Stimulated activated CD8-positive, alpha-beta memory T cell treated with anti-CD3 and anti-CD28 coated beads, Interleukin-12 subunit alpha, Interleukin-12 subunit beta, amount 100 ng/mL, for 1 hour (primary cell): ENCODE results near the gene VSX1.
A peak's percentile ranks its signal among the peaks of the same experiment; 100 is the strongest.

Experiments
- DNase-seq: peaks from one replicate; pipeline ENCODE4 v3.0.0-alpha.2; 2020; ENCODE audit warnings: low read depth

VSX1 gene

GRCh38 chr20:25065625-25066338, 16.2 kb downstream of the VSX1 start:
- peak; percentile 59 for DNase-seq

- DNase-seq: no peak
These were observed 16.8 kb downstream of the VSX1 start for GRCh38 chr20:25065072-25065624.

GRCh38 chr20:25064561-25065071, 17.3 kb downstream of the VSX1 start:
- DNase-seq: no peak

- no peak for DNase-seq
These were observed 18.0 kb downstream of the VSX1 start for GRCh38 chr20:25063981-25064380.

GRCh38 chr20:25063546-25063945, 18.4 kb downstream of the VSX1 start:
- DNase-seq: no peak

GRCh38 chr20:25062841-25063240, 19.1 kb downstream of the VSX1 start:
- no peak for DNase-seq

GRCh38 chr20:25061821-25062530, 20.0 kb downstream of the VSX1 start:
- no peak for DNase-seq

- no peak for DNase-seq
These were observed 20.7 kb downstream of the VSX1 start for GRCh38 chr20:25061103-25061799.

GRCh38 chr20:25059866-25060465, 22.0 kb downstream of the VSX1 start:
- DNase-seq: no peak

GRCh38 chr20:25058847-25059810, 22.8 kb downstream of the VSX1 start:
- no peak for DNase-seq

GRCh38 chr20:25058051-25058846, 23.7 kb downstream of the VSX1 start, which contains the start of gene ACSS1:
ACSS1 (minus strand) TSS chr20:25058139; CDS start chr20:25058102, 37 bp downstream.
- DNase-seq: peak; percentile 55

GRCh38 chr20:25057234-25058050, 24.5 kb downstream of the VSX1 start:
- DNase-seq: peak; percentile 67

- DNase-seq: no peak
These were observed 25.2 kb downstream of the VSX1 start for GRCh38 chr20:25056690-25057233.

- DNase-seq: no peak
These were observed 26.0 kb downstream of the VSX1 start for GRCh38 chr20:25055711-25056495.

GRCh38 chr20:25054995-25055629, 26.8 kb downstream of the VSX1 start:
- no peak for DNase-seq

- no peak for DNase-seq
These were observed 27.7 kb downstream of the VSX1 start for GRCh38 chr20:25054096-25054820.
